HG03460 (cell line): ENCODE data around the gene HACD2.
"Not testable (repeated sequence)": the region's sequence is repeated elsewhere in the genome, so short reads cannot be mapped to it uniquely, and the experiment has no call there.

Experiments
- ATAC-seq: cut with Tn5 transposase; IDR thresholded peaks from one replicate; pipeline ENCODE4 v1.9.1; 2021; ENCODE audit not compliant: unreplicated experiment

HACD2 gene

DNA sequence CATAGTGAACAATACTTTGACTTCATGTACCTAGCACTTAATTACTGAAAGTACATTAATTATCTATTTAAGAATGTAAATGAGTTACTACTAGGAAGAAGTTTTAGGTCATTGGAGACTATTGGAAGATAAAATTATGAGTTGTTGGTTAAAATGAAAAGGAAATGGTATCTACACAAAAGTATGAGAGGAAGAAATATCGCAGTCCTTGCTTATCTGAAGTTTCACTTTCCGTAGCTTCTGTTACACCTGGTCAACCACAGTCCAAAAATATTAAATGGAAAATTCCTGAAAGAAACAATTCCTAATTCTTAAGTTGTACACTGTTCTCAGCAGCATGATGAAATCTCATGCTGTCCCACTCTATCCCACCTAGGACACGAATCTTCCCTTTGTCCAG lies 57.8 kb downstream of the HACD2 start:
- ATAC-seq, result no peak

DNA sequence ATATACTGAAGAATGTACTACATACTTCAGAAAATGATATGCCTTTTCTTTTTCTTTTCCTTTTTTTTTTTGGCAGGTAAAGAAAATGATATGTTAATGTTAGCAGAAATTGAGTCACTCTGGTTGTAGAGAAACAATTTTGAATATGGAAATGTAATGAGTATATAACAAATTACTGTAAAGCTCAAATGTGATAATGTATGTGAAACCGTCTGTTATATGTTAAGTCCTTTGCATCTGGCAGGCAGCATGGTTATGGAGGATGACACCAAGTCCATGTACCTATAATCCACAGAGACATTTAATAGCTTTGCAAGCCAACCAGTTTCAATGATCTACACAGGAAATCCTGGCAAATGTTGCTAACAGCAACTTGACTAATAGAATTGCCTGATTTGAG lies 58.4 kb downstream of the HACD2 start:
- ATAC-seq, result no peak

DNA sequence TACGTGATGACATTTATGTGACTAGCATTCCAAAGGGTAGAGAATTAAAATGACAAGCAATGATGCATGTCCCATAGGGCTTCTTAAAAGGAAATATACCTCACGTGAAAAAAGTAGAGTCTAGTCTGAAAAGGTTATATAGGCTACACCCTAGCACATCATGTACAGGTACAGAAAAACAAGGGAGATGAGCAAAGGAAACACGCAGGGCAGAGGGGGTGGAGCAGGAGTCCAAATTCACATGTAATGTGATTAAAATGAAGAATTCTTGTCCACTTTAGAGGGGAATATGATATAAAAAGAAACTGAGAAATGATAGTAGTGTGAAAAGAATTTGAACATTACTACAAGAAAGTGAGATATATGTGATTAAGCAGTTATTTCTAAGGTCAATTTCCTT lies 59.4 kb downstream of the HACD2 start:
- no peak for ATAC-seq

DNA sequence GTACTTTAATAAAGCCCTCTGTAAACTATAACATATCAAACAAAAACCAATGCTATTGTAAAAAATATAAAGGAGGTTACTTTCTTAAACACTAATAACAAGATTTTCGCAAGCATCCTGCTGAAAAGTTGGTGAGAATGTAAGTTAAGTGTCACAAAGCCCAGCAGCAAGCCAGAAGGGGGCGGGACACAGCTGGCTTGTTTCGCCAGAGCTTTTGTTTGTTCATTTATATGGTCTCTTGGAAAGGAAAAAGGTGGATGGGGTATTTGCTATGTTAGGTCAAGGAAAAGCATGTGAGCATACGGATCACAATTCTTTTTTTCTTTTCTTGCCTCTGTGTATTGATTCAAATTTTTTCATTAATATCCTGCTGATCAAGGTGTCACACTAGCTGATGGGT lies 59.9 kb downstream of the HACD2 start:
- no peak for ATAC-seq

DNA sequence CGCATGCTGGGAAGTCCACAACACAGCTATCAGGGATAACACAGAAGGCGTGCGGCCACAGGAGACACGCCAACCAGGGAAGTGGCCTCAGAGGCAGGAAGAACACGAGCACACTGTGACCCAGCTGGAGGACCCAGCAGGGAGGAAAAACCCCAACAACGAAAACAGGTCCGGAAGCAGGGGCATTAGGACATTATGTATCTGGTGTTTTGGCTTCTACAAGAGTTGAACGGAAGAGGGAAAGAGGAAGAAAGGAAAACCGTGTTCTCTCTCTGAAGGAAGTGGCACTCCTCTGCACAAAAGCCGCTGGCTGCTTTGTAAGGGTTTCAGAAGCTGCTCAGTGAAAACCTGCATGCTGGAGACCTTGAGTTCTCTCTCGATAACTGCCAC lies 61.8 kb downstream of the HACD2 start:
- no peak for ATAC-seq

DNA sequence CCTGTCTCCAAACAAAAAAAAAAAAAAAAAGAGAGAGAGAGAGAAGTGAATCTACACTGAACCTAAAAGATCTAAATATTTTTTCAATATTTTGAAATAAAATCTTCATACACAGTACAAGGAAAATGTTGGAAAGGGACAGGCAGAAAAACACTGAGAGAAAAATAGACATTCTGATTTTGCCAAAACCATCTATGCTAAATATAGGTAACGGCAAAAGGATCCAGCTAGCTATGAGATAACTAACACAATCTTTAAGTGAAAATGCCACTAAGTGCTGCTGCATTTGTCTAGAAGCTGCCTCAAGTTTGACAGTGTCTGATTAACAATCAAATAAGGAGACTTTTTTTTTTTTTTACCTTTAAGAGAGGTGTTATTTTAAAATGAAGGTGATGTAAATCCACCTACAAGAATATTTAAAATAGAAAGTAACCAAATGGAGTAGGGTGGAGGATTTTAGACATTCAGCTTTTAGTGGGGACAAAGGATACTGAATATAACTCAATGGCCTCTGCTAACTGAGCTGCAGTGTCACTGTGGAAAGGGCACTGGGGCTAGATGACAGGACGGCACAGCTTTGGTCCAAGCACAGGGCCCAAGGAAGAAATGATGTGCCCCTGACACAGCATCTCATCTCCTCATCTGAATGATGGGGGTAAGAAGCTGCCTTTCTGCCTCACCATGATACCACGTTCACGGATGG lies 62.4 kb downstream of the HACD2 start:
- ATAC-seq, result no peak

DNA sequence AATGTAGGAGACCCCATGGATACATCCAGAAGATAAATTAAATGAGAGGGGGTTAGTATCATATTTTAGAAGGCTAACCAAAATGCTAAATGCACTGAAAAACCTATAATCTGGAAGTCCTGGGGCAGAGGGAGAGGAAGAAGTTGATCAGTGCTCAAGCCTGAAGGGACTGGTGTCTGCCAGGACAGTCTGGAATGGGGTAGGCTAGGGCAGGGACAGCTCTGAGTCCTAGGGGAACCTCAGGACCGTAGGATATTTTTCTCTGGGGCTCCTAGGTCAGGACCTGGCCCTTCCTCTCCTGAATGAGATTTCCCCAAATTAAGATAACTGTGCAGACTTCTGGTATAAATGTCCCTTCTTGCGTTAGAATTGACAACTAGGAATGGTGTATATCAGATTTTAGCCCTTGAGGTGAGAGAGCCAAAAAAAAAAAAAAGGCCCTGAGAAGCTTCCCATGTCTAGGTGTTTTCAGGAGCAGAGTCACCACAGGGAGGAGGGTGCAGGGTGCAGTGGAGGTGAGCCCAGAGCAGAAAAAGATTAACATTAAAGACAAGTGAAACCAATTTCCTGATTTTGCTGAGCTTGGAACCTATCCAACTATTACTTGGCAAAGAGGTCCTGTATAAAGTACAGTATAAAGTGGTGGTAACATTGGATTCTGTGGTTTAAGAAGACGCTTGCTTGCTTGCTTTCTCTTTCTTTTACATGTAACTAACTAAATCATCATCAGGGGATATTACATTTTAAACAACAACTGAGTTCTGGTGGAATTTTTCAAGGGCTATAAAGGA lies 63.5 kb downstream of the HACD2 start:
- no peak for ATAC-seq

DNA sequence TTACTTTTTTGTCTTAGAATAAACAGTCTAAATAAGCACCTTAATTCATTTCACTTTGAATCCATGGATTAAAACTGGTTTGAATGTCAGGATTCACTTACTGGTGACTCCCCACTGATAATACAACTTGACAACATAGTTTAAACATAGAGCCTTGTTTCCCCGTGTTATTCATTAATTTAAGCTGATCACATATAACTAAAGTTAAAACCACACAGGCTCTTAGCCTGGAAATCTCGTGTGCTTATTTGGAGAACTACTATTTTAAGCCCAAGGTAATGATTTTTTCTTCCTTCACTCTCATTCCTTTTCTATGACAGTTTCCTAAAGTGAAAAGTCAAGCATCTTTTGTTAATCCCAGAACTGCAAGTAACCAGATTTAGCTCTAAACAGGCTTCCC lies 64.2 kb downstream of the HACD2 start:
- no peak for ATAC-seq

DNA sequence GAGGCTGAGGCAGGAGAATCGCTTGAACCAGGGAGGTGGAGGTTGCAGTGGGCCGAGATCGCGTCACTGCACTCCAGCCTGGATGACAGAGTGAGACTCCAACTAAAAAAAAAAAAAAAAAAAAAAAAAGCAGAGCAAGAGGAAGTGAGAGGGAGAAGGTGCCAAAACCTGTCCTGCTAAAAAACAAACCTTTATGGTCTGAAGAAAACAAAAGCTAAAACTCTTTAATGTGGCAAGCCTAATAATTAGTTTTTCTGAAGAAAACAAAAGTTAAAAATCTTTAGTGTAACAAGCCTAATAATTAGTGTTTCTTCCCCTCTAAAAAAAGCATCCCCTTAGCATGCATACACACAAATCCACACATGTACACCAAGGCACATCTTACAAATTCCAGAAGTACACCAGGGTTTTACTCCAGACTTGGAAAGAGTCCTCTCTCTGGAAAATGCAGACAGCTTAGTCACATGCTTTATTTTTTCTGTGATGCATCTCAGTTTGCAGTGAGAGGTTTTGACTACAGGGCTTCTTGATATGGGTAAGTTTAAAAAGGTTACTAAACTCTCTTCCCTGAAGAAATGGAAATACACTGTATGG lies 65.9 kb downstream of the HACD2 start:
- ATAC-seq, result no peak

DNA sequence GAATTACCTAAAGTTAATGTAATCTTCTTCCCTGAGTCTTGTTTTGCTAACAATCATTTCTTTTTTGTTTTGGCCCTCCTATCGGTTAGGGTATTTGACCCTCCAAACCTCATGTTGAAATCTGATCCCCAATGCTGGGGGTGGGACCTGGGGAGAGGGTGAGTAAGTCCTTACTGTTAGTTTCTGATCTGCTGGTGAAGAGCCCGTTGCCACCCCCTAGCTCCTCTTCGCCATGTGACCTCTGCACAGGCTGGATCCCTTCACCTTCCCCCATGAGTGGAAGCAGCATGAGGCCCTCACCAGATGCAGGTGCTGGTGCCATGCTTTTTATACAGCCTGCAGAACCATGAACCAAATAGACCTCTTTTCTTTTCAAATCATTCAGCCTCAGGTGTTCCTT lies 73.1 kb downstream of the HACD2 start:
- ATAC-seq, result no peak

DNA sequence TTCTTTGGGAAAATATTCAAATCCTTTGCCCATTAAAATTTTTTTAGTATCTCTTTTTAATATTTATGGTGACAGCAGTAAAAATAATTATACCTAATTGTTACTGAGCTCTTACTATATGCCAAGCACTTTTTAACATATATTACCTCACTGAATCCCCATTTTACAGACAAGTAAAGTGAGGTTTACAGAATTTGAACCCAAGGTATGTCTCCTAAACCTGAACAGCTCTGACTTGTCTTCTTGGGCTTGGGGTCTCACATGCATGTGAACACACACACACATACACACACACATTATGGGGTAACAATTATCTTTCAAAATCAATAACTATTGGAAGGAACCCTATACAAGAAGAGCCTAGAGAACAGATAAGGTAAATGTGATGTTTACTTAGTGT lies 73.8 kb downstream of the HACD2 start:
- no peak for ATAC-seq

DNA sequence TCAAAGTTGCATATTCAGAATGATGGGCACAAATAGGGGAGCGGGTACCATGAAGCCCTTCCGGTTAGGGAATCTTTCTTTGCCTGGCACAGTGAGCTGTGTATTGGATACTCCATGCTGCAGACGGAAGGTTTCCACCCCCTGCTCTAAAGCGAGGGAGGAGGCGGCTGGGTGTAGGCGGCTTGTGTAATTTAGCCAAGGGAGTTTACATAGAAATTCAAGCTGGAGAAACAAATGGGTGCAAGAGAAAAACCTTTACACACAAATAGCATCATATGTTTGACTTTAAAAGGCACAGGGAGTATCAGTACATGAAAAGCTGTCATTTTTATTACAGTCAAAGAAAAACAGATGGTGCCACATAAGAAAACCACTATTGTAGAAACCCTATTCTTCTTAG lies 76.7 kb downstream of the HACD2 start:
- ATAC-seq, result no peak

DNA sequence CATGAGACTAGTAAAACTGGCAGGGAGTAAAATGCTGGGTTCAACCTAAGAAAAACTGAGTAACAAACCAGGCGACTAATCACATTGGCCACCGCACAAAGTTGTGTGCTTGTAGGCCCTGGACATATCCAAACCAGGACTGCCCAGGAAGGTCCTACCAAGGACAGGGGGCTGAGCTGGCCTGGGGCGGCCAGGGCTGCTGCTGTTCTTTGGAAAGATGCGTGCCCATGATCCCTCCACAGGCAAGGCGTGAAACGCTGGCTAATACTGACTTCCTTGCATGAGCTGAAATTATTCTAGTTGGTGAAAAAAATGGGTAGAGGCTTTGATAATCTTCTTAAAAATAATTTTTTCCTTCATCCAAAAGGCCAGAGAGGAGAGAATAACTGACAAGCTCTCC lies 79.0 kb downstream of the HACD2 start:
- no peak for ATAC-seq

DNA sequence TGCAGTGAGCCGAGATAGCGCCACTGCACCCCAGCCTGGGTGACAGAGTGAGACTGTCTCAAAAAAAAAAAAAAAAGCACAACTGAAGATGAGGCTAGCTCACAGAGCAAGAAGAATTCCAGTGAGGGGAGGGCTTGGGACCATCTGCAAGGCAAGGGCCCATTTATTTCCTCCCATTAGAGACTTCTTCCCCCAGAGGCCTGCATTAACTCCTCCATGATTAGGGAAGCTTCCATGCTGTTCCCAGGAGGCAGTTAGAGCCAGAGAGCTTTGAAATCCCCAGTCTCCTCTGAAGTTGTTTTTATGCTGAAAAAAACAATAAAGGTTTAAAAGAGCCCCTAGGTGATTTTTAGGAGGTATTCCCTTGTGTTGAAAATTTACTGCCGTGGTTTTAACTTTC lies 81.7 kb downstream of the HACD2 start:
- no peak for ATAC-seq

DNA sequence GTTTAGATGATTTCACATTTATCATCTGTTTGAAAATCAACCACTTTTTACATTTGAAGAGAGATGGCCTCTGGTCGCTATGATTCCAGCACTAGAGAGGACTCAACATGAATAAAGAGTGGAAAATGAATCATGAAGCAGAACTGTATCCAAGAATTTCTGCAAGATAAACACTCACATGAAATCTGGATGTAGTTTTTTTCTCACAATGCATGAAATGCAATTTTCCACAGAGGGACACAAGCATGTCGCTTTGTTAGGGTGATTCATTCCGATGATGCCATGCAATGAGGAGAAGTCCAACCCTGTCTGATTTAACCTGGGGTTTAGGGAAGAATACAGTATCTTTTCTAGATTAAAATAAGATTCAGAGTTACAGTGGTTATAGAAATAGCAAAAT lies 85.5 kb downstream of the HACD2 start:
- ATAC-seq, result no peak

DNA sequence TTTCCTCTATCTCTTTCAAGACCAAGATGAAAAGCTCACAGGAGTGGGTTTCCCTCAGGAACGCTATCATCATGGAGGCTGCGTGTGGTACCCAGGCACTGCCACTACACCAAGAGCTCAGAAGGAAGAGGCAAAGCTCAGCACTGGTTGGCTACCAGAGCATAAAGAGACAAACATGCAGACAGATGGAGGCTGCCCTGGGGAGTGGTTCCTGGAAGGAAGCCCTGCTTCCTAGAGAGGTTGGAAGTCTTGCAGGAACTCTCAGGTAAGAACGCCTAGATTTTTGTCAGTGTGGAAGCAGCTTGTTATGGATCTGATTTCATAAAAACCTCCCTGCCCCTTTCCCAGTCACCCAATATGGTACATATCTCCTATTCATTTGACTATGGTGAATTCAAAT lies 86.1 kb downstream of the HACD2 start:
- no peak for ATAC-seq

DNA sequence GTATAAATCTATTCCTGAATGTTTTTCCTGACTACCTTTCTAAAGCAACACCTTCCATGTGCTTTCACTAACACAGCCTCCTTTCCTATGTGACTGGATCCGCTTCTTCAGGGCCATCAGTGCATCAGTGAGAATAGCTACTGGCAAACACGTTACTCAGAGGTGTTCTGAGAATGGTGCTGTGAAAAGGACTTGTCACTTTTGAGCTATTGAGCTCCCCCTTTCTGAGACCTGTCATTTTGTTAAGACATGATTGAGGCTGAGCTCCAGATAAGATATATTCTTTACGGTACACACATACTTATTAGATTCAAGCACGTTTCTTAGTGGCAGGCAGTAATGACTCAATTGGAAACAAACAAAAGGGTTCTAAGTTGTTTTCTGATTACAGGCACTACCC lies 90.9 kb downstream of the HACD2 start:
- no peak for ATAC-seq

DNA sequence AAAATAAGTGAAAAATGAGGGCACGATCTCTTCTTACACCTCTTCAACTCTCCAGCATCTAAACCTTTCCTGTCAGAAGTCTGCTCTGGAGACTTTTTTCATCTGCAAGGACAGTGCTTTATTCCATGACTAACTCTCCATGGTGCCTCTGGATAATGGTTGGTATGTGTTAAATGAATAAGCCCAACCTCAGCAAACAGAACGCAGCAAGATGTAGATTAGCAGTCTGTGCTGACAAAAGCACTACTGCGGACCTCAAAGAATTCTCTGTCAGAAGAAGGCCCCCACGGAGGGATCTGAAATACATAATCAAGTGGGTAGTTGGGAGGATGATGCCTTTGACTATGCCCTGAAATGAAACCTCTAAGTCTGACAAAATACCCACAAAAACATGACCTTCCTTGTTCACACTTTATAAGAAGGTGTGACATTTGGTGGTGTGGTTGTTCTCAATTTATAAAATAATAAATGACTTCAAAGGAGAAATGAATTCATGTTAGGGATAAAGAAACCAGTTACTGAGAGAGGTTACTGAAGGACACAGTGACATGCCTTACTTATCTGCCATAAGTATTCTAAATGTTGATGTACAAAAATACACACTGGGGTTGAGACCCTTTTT lies 92.8 kb downstream of the HACD2 start:
- no peak for ATAC-seq

DNA sequence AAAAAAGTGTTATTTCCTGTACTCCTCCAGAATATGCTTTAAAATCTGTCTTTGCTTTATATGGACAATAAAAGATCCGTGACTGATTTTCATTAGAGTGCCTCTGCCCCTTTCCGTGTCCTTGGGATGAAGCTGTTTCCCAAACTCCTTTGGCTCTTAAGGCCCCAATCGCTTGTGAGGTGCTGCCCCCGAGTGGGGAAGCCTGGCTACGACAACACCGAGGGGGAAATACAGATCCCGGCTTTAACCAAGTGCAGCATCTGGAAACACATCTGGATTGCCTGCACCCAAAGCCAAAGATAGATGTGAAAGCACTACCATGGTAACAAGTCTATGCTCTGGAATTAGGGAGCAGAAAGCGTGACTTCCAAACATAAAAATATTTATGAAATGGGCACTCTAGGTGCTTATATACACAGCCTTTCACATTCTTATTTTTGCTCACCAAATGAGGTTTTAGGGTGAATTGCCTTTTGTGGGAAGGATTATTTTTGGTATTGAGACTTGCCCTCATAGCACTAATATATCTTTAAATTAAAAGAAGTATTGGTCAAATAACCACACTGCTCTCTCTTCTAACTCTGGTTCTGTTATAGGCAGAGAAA lies 95.4 kb downstream of the HACD2 start:
- ATAC-seq, result no peak

DNA sequence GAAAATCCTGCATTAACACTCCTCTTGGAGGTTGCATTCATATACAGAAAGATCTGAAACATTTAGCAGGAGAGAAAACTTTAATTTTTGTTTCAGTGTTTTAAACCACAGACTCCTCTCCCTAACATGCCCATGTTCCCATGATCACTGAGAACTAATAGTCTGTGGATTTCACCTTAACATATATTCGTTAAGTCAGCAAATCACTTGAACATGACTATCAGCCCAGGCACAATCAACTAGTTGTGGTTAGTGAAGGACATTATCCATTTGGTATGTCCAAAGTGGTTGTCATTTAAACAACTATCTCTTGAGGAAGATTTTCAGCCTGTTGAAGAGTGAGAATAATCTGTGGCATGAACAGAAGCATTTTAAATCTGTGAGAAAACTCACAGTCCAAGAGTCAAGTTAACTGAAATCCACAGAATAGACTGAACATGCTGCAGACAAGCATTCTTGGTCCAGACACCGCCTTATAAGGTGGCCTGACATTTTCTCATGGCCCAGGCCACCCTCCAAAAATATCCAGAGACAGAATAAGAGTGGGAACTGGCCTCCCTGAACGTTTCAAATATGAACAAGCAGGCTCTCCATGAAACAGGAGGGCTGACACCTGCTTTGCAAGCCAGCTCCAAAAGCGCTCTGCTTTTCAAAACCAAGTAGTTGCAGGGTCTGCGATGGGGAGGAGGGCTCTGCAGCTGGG lies 96.1 kb downstream of the HACD2 start:
- no peak for ATAC-seq

DNA sequence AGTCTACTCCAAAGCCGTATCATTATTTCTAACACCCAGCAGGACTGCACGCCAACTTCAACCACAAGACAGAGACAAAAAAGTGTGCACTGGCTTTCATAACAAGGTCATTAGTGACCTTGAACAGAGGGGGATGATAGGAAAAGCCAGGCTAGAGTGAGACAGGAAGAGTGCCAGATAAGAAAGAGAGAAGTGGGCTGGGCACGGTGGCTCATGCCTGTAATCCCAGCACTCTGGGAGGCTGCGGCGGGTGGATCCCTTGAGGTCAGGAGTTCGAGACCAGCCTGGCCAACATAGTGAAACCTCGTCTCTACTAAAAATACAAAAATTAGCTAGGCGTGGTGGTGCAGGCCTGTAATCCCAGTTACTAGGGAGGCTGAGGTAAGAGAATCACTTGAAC lies 97.8 kb downstream of the HACD2 start:
- not testable (repeated sequence) for ATAC-seq
